HG03025 (cell line): ENCODE results near the gene ZNF600.
A peak's percentile ranks its signal among the peaks of the same experiment; 100 is the strongest.
"Not testable (repeated sequence)": the region's sequence is repeated elsewhere in the genome, so short reads cannot be mapped to it uniquely, and the experiment has no call there.

Experiments used
- ATAC-seq: cut with Tn5 transposase; IDR thresholded peaks from one replicate; pipeline ENCODE4 v1.9.1; 2021; ENCODE audit warnings: mild to moderate bottlenecking, moderate library complexity; ENCODE audit not compliant: unreplicated experiment, low FRiP score

ZNF600 gene

DNA sequence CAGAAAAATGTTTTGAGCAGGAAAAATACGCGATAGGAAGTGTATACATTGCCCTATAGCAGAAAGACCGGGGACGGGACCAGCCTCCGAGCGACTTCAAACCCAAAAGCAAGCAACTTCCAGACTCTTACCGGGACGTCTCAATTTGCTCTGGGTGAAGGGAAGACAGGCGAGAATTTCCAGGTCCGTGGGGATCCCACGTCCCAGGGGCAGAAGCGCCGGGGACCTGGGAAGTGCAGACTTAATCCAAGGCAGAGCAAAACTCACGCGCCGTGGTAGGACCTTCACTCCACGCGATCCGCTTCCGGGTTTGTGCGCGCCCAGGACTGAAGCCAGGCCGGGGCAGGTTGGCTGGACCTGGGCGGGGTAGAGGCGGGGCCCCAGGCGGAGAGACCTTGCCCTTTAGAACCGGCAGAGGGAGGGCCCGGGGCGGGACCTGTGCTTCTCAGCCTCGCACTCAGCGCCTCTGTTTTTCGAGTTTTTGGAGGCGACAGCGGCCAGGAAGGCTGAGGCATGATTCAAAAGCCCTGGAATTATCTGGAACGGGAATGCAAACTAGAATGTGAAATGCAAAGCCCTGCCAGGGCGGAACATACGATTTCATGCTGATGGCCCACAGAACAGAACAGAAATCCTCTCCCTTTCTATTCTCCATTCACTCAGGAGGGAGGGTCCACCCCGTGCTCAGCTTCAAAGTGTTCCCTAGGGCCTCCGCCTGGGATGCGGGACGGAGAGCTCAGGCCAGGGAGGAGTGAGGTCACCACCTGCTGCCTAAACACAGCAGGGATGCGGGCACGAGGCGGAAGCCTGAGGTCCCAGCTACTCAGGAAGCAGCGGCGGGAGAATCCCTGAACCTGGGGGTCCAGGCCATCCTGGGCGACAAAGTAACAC lies at the start of gene ZNF600:
Gene ZNF600, minus strand, starts transcription at position 328 of the 891 bp plus-strand sequence. CDS start 7,903 bp downstream, outside the sequence.
- ATAC-seq, result peak; percentile 88

DNA sequence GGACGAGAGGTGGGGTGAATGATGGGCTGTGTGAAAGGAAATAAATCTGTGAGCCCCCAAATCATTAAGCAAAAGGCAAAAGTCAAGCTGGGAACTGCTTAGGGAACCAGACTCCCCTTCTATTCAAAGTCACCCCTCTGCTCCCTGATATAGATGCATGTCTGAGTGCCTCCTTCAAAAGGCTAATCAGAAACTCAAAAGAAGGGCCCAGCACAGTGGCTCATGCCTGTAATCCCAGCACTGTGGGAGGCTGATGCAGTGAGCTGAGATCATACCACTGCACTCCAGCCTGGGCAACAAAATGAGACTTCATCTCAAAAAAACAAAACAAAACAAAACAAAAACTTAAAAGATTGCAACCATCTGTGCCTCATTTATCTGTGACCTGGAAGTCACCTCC lies 47.7 kb upstream of the ZNF600 start:
- not testable (repeated sequence) for ATAC-seq

DNA sequence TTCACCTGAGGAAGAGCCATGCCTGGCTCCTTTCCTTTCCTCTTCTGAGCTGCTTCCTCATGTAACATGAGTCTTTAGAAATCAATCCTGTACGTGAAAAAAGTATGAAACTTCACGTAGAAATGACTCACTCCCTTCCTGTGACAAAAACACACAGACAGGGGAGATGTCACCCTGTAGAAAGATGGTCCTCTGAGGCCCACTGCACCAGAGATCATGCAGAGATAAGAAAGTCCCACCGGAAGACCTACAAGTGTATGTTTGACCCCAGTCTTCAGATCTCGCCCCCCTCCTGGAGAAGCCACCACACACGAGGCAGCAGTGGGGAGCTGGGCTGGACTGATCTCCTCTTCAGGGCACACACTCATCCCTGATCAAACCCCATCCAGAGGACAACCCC lies 47.0 kb upstream of the ZNF600 start:
- not testable (repeated sequence) for ATAC-seq

DNA sequence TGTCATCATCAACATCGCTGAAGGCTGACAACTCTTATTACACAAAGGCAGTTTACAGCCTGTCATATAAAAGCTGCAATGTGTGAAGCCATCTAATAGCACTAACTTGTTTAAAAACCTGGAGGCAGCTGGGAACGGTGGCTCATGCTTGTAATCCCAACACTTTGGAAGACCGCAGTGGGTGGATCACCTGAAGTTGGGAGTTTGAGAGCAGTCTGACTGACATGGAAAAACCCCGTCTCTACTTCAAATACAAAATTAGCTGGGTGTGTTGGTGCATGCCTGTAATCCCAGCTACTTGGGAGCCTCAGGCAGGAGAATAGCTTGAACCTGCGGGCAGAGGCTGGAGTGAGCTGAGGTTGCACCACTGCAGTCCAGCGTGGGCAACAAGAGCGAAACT lies 43.3 kb upstream of the ZNF600 start:
- not testable (repeated sequence) for ATAC-seq

DNA sequence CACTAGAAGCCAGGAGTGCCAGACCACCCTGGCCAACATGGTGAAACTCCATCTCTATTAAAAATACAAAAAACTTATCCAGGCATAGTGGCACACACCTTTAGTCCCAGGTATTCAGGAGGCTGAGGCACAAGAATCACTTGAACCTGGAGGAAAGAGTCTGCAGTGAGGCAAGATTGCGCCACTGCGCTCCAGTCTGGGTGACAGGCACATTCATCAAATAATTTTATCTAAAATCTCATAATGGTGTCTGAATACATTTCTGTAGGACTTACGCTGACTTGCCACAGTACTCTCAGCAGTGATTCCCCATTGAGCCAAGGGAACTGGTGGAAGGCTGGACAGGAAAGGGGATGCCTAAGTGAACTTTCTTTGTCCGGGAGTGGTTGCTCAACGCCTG lies 39.2 kb upstream of the ZNF600 start:
- ATAC-seq, result no peak

DNA sequence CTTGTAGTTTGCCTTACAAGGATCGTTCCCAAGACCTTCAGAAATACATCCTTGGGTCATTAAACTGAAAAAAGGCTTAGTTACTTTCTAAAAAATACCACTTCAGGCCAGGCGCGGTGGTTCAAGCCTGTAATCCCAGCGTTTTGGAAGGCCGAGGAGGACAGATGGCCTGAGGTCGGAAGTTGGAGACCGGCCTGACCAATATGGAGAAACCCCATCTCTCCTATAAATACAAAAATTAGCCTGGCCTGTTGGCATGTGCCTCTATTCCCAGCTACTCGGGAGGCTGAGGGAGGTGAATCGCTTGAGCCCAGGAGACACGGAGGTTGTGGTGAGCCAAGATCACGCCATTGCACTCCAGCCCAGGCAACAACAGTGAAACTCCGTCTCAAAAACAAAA lies 37.1 kb upstream of the ZNF600 start:
- ATAC-seq, result no peak

DNA sequence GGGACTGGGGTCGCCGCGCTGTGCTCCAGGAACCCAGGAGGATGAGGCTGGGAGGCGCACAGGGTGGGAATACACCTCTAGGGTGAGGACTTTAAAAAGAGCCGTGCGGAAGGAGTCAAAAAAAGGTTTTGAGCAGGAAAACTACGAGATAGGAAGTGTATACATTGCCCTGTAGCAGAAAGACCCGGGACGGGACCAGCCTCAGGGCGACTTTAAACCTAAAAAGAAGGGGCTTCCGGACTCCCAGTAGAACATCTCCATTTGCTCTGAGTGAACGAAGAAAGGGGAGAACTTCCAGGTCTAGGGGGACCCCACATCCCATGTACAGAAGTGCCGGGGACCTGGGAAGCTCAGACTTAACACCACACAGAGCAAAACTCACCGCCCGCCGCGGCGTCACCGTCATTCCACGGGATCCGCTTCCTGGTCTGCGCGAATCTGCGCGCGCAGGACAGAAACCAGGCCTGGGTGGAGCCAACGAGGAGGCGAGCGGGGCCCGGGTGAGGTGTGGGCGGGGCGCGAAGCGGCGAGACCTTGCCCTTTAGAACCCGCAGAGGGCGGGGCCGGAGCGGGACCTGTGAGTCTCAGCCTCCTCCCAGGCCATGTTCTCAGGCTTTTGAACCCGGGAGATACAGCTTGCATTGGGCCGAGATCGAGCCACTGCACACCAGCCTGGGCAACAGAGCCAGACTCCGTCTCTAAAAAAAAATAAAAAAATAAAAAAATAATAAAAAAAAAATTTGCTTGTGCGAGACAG lies 34.8 kb upstream of the ZNF600 start, which contains the start of gene ZNF28:
Gene ZNF28, minus strand, starts transcription at position 430 of the 757 bp plus-strand sequence. CDS start 3,675 bp downstream, outside the sequence.
- peak; percentile 87 for ATAC-seq

DNA sequence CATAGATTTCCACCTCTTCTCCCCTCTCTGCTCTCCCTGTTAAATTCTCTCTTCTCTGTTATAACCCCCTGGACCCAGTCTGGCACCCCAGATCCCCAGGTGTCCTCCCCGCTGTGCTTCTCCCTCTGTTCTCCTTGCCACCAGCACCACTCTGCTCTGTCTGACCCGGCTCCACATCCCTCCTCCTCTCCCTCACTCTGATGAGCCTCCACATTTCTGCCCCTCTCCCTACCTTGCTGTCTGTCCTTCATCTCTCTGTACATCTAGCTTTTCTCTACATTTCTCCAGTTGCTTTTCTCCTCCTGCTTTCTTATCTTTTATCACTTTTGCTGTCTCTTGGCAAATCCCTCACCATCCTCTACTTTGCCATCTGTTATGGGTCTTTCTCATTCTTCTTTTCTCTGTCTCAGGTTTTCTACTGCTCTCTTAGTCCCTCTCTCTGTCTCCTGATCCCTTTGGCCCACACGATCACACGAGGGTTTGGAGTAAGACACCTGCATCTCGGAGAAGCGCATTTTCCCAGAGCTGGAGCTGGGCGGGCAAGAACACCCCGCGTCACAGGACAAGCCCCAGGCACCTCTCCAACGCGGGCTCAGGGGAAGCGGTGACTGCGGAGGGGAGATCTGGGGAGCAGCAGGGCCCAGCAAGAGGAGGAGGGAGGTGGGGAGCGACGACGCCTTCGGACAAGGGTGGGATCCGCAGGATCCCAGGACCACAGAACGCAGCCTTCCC lies 34.0 kb upstream of the ZNF600 start:
- ATAC-seq, result not testable (repeated sequence)

DNA sequence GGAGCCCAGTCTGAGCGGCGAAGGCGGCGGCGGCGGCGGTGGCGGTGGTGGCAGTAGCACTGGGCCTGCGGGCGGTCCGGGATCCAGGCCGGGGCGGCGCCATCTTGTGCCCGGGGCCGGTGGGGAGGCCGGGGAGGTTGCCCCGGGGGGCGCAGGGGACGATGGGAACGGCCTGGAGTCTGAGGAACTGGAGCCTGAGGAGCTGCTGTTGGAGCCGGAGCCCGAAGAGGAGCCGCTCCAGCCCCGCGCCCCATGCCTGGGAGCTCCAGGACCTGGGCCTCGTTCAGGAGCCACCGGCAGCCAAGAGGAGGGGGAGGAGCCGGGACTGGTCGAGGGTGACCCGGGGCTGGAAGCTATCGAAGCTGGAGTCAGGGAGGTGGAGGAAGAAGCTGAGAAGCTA lies 23.2 kb upstream of the ZNF600 start:
- ATAC-seq, result no peak

DNA sequence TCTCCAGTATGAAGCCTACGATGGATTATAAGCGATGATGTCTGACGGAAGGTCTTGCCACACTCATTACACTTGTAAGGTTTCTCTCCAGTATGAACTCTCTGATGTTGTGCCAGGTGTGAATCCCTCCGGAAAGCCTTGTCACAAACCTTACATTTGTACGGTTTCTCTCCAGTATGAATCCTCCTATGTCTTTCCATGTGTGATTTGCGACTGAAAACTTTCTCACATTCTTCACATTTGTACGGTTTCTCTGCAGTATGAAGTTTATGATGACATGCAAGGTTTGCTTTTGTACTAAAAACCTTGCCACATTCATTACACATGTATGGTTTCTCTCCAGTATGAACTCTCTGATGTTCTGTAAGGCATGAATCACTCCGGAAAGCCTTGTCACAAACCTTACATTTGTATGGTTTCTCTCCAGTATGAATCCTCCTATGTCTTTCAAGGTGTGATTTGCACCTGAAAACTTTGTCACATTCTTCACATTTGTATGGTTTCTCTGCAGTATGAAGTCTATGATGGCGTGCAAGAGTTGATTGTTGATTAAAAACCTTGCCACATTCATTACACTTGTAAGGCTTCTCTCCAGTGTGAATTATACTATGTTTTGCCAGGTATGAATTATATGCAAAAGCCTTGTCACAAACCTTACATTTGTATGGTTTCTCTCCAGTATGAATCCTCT lies 13.5 kb upstream of the ZNF600 start:
- ATAC-seq, result not testable (repeated sequence)

DNA sequence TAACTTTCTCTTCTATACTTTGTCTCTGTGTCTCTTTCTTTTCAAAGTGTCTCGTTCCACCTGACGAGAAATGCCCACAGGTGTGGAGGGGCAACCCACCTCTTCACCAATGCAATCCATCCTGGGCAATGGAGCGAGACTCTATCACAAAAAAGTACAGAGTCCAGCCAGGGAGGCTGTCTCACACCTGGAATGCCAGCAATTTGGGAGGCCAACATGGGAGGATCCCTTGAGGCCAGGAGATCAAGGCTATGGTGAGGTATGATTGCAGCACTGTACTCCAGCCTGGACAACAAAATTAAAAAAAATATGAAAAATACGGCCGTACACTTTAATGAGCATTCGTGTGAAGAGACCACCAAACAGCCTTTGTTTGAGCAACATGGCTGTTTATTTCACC lies 2.8 kb upstream of the ZNF600 start:
- no peak for ATAC-seq

DNA sequence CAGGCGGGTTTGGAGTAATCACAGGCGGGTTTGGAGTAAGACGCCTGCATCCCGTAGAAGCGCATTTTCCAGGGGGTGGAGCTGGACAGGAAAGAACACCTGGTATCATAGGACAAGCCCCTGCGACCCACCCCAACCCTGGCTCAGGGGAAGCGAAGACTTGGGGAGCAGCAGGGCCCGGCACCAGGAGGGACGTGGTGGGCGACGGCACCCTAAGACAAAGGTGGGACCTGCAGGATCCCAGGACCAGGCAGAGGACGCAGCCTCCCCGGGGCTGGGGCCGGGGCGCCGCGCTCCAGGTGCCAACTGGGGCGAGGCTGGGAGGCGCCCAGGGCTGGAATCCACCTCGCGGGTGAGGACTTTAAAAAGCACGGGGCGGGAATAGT lies 520 bp downstream of the ZNF600 start:
- peak; percentile 39 for ATAC-seq

DNA sequence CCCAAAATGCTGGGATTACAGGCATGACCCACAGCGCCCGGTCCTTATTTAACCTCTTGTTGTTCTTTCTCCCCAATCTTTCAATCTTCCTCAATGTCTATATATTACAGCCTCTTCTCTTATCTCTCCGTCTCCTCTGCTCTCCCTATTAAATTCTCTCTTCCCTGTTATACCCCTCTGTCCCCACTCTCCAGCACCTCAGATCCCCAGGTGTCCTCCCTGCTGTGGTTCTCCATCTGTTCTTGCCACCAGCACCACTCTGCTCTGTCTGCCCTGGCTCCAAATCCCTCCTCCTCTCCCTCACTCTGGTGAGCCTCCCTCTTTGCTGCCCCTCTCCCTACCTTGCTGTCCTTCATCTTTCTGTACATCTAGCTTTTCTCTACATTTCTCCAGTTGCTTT lies 1.1 kb downstream of the ZNF600 start:
- ATAC-seq, result no peak

DNA sequence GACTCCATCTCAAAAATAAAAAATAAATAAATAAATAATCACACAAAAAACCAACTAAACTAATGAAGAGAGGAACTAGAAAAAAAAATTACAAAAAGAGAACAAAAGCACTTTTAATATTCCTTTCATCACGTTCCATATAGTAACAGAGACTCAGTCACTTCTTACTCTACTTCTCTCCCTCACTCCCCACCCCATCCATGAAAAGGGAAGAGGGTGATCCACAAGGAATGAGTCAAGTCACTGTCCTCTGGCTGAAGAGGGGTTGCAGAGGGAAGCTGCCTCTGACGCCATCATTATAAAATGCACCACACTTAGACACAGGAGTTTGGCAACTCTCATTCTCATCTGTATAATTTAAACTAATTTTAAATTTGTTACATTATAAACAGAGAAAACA lies 3.7 kb downstream of the ZNF600 start:
- not testable (repeated sequence) for ATAC-seq

DNA sequence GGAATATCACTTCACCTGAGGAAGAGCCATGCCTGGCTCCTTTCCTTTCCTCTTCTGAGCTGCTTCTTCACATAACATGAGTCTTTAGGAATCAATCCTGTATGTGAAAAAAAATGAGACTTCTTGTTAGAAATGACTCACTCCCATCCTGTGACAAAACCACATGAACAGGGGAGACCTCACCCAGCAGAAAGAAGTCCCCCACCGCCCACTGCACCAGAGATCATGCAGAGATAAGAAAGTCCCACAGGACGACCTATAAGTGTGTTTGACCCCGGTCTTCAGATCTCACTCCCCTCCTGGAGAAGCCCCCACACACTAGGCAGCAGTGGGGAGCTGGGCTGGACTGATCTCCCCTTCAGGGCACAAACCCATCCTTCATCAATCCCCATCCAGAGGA lies 7.8 kb downstream of the ZNF600 start:
- ATAC-seq, result no peak

DNA sequence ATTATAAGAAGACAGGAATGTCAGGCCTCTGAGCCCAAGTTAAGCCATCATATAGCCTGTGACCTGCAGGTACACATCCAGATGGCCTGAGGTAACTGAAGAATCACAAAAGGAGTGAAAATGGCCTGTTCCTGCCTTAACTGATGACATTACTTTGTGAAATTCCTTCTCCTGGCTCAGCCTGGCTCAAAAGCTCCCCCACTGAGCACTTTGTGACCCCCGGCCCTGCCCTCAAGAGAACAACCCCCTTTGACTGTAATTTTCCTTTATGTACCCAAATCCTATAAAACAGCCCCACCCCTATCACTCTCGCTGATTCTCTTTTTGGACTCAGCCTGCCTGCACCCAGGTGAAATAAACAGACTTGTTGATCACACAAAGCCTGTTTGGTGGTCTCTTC lies 30.1 kb downstream of the ZNF600 start:
- ATAC-seq, result not testable (repeated sequence)

DNA sequence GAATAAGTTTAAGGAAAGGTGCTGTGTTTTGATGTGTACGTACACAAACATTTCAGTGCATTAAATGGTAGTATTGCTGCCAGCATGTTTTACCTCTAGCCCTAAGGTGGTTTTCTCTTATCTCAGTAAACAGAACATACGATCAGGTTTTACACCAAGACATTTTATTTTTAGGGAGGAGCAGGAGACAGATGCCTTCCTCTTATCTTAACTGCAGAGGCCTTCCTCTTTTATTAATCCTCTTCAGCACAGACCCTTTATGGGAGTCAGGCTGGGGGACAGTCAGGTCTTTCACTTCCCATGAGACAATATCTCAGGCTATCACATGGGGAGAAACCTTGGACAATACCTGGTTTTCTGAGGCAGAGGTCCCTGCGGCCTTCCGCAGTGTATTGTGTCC lies 36.8 kb downstream of the ZNF600 start:
- ATAC-seq, result no peak

DNA sequence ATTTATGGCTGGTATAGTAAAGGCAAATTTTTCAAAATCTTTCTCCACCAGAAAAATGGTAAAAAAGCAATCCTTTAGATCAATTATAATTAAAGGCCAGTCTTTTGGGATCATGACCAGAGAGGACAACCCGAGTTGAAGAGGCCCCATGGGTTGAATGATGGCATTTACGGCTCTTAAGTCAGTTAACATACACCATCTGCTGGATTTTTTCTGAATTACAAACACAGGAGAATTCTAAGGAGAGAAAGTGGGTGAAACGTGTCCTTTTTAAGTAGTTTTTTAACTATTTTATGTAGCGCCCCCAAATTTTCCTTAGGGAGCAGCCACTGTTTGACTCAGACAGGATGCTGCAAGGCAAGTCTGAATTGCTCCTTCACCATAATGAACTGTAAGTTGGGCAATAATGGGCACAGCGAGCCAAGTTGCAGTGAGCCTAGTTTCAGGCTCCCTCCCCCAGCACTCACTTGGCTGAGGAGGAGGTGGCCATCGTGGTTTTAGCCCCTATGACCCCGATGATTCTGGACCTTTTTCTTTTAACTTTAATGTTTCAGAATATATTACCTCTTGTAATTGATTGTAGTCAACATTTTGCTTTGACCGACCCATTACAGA lies 38.1 kb downstream of the ZNF600 start:
- no peak for ATAC-seq

DNA sequence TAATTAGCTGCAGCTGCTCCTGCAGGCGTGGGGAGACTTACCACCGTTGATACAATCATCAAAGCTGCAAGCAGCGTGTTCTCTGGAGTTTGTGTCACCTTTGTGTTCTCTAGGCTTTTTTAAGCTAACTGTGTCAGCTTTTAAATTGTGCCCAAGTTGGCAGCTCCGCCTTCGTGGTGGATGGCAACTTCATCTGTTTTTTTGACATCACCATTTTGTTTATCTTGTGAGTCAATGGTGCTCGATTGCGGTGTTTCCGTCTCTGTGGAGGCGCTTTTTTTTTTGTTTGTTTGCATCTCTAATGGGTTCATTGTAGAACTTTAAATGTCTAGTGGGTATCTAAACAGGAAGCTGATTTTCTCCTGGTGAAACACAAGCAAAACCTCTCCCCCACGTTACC lies 40.7 kb downstream of the ZNF600 start:
- not testable (repeated sequence) for ATAC-seq

DNA sequence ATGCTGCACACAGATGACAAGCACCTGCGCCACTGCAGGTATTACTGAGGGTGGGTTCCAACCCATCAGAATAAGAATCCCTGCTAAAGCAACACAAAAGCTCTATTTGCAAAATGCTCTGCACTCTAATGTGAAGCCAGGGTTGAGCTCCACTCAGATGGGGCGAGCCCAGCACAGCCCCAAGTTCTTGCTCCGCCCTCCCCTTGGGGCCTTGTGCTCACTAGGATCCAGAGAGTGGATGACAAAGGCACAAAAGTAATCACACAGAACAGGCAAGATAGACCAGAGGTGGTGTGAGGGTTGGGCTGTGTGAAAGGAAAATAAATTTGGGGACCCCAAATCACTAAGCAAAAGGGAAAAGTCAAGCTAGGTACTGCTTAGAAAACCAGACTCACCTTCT lies 43.5 kb downstream of the ZNF600 start:
- ATAC-seq, result no peak
